Measurements from ENCODE around the gene NCAM1.
"Not testable (repeated sequence)": the region's sequence is repeated elsewhere in the genome, so short reads cannot be mapped to it uniquely, and the experiment has no call there.

The NCAM1 gene

DNA sequence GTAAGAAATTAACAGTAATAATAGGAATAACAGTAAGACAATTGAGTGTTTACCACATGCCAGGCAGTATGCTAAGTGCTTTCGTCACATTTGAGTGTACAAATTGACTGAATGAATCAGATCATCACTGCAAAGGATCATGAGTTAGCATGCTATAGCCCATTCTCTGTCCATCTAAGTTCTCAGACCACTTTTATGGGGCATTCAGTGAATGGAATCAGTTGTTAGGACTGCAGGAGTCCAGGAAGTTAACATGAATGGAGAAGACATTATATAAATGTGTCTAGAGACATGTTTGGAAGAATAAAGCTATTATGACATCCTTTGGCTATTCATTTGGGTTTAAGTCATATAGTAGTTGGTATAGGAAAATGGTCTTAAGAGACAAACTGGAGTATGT lies 59.9 kb downstream of the NCAM1 start:
- TF ChIP-seq GATA1 (IDR thresholded peaks at IDR 0.05; ENCODE audit: low read depth, low read length) (no peak), POLR2A (IDR thresholded peaks at IDR 0.05; ENCODE audit: low read length) (no peak)
- no peak for DNase-seq

DNA sequence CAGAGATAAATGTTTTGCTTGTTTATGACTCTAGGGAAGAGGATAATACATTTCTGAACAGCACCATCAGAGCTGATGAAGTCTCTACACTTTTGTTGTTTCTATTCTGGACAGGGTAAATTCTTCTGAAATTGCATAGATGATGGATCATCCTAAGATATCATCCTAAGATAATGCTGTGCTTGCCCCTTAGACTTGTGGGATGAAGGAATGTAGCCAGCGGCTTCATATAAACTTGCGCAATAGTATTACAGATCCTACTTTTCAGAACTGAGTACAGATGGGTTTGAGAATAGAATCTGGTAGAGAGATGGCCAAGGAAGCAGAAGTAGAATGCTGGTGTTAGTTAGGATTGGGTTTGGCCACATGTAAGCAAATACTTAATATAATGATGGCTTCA lies 61.0 kb downstream of the NCAM1 start:
- no peak for TF ChIP-seq GATA1 (IDR thresholded peaks at IDR 0.05; ENCODE audit: low read depth, low read length)
- no peak for TF ChIP-seq POLR2A (IDR thresholded peaks at IDR 0.05; ENCODE audit: low read length)
- DNase-seq: no peak

DNA sequence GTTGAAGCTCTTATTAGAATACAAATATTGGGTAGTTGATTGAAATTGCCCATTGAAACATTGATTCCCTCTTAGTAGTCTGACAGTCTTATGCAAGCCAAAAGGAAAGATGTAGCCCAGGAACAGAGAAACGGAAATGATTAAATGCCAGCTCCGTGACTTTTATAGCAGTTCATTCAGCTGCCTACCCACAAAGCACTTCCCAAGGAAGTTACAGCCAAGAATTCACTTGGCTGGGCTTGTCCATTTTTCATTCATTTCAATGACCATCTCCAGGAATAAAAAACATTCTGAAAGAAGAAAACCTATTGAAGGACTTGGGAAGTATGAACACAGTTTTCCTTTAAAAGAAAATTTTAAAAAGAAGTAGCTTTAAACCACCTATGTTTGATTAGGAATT lies 62.0 kb downstream of the NCAM1 start:
- TF ChIP-seq GATA1 (IDR thresholded peaks at IDR 0.05; ENCODE audit: low read depth, low read length): no peak
- no peak for TF ChIP-seq POLR2A (IDR thresholded peaks at IDR 0.05; ENCODE audit: low read length)
- DNase-seq: no peak

DNA sequence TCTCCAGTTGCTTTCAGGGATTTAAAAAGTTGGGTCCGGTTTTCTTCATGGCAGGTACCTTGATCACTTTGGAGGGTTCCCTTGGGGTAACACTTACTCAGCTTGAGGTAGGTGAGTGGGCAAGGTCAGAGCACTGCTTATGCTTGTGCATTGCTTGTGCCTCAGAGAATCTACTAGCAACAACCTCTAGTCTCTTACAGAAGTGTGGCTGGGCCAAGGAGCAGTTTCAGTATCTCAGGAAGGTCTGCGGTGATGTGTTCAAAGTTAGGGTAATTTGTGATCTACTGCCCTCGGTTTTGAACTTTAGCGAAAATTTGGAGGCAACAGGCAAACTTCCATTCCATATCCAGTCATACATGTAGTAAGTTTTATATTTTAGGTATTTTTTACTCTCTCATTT lies 62.8 kb downstream of the NCAM1 start:
- TF ChIP-seq GATA1 (IDR thresholded peaks at IDR 0.05; ENCODE audit: low read depth, low read length) (no peak), POLR2A (IDR thresholded peaks at IDR 0.05; ENCODE audit: low read length) (no peak)

DNA sequence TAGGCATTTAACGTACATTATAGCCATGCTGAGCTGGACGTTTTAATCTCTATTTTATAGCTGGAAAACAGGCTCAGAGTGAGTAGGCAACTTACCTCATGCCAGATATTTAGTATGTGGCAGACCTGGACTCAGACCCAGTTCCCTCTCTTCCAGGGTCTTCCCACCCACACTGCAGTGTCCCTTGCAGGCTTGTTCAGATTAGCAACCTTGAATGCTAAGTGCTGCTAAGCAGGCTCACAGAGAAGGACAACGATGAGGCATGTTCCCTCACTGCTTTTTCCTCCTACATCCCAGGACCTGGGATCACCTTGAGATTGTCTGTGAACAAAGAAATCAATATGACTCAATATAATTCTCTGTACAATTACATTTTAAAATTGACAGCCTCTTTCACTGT lies 65.6 kb downstream of the NCAM1 start:
- no peak for TF ChIP-seq GATA1 (IDR thresholded peaks at IDR 0.05; ENCODE audit: low read depth, low read length)
- DNase-seq: no peak

More for the DNA sequence above, 62.8 kb downstream of the NCAM1 start:
- DNase-seq: no peak

DNA sequence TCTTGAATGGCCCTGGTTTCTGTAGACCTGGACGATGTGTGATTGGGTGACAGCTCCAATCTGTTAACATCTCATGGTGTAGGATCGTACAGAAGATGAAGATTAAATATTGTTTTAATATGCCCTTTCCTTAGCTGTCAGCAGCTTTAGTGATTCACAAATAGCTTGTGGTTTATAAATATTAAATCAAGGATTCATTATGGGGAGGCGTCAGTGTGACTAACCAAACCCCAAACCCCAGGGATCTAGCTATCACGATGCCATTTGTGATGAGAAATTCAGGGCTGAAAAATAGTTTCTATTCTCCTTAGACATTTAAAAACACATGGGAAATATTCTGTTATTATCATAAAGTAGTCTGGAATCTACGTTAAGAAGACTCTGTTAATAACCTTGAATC lies 73.4 kb downstream of the NCAM1 start:
- no peak for TF ChIP-seq POLR2A (IDR thresholded peaks at IDR 0.05; ENCODE audit: low read length)
- no peak for DNase-seq

DNA sequence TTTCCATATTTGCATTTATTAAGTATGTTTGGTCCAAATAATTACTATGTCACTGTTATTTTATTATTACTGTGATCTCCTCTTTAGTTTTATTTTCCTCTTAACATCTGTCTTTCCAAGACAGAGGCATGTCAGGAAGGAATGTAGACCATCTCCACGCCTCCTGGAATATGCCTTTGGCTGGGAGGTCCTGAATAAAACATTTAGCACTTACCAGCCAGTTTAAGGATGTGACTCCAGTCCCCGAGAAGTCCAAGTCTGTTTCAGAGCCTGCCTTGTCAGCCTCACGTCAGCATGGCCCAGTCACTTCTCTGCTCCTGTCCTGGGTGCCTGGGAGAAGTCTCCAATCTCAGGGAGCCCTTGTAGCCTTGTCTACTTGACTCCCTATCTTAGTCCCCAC lies 74.5 kb downstream of the NCAM1 start:
- TF ChIP-seq GATA1 (IDR thresholded peaks at IDR 0.05; ENCODE audit: low read depth, low read length): no peak
- no peak for TF ChIP-seq POLR2A (IDR thresholded peaks at IDR 0.05; ENCODE audit: low read length)
- no peak for DNase-seq

DNA sequence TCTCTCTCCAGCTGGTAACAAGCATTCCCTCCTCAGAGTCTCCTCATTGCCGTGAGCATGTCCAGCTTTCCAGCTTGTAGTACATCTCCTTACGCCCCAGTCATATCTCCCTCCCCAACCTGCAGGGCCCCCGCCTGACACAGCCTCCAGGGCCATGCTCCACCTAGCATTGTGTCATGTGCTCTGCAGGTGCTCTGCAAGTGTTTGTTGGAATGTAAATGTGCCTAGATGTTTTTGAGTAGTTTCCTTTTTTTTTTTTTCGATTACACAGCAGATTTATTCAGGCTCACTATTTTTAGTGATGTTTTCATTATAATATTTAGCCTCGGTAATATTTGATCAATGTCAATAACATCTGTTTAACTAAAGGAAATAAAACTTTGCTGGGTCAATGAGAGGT lies 82.5 kb downstream of the NCAM1 start:
- TF ChIP-seq GATA1 (IDR thresholded peaks at IDR 0.05; ENCODE audit: low read depth, low read length) (no peak), POLR2A (IDR thresholded peaks at IDR 0.05; ENCODE audit: low read length) (no peak)
- no peak for DNase-seq

DNA sequence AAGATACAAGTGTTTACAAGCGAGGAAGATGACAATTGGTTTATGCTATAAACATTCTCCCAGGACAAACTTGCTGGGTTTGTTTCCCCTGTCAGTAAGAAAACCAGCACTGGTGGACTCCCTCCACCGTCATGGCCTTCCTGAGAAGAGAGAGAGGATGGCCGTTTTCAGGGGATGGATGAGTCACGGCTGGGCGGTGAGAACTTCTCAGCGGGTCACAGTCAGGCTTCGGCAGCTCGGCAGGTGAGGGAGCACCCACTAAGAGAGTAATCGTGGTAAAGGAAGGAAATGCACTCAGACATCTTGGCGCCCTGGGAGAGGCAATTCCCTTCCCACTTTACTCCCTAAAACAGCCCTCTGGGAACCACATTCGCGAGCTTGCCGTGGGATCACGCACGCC lies 83.9 kb downstream of the NCAM1 start:
- no peak for DNase-seq
- TF ChIP-seq GATA1 (IDR thresholded peaks at IDR 0.05; ENCODE audit: low read depth, low read length) (no peak), POLR2A (IDR thresholded peaks at IDR 0.05; ENCODE audit: low read length) (no peak)

DNA sequence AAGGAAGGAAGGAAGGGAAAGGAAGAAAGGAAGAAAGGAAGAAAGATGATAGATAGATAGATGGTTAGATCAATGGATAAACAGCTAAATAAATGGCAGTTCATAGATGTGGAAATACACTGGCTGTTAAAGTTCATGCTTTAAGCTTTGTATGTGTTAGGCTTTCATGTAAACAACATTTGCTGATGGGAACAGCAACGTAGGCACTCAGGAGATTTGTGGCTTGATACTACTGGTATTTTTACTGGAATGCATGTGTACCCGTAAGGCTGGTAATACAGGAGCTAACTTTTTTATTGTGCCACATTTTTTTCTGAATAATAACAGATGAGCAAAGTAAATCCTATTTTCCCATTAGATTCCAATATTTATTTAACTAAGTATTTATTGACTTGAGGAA lies 85.6 kb downstream of the NCAM1 start:
- no peak for DNase-seq
- TF ChIP-seq GATA1 (IDR thresholded peaks at IDR 0.05; ENCODE audit: low read depth, low read length) (no peak), POLR2A (IDR thresholded peaks at IDR 0.05; ENCODE audit: low read length) (no peak)

DNA sequence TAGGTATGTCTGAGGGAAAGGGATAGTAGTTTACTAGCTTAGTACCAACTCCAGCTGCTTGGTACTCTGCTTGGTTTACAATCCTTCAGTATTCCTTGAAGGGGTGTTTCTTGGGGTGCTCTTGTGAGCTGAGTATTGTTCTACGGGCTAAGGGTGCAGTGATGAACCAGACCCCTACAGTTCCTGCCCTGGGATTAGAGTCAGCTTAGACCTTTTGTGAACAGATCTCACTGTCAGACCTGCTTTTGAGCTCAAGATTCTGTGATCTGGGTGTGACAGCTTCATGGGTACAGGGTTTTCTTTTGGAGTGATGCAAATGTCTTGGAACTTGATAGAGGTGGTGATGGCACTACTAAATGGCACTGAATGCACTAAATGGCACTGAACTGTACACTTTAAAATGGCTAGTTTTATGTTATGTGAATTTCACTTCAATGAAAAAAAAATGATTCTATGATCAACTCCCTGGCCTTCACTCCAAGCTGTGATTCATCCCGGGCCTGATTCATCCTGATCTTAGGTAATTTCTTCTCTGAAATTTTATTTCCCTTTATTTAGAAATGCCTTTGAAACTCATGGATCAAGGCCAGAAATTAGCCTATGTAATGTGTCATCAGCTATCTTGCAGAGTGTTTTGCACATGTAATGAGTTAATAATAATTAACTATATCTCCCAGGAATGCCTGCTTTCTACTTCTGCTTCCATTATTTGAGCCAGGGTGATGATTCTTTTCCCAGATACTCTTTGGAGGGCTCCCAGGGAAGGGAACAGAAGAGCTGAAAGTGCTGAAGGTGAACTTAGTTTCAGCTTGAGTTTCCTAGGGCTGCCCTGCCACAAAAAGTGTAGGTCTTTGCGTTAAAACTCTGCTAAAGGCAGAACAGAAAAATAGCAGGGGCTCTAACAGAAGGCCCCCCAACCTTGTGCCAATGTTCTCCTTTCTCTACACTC lies 87.9 kb downstream of the NCAM1 start:
- no peak for DNase-seq
- TF ChIP-seq GATA1 (IDR thresholded peaks at IDR 0.05; ENCODE audit: low read depth, low read length) (no peak), POLR2A (IDR thresholded peaks at IDR 0.05; ENCODE audit: low read length) (no peak)

DNA sequence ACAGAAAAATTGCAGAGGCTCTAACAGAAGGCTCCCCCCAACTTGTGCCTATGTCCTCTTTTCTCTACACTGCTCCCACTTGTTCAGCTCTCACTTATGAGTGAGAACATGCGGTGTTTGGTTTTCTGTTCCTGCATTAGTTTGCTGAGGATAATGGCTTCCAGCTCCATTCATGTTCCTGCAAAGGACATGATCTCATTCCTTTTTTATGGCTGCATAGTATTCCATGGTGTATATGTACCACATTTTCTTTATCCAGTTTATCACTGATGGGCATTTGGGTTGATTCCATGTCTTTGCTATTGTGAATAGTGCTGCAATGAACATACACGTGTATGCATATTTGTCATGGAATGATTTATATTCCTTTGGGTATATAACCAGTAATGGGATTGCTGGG lies 91.8 kb downstream of the NCAM1 start:
- DNase-seq: not testable (repeated sequence)

DNA sequence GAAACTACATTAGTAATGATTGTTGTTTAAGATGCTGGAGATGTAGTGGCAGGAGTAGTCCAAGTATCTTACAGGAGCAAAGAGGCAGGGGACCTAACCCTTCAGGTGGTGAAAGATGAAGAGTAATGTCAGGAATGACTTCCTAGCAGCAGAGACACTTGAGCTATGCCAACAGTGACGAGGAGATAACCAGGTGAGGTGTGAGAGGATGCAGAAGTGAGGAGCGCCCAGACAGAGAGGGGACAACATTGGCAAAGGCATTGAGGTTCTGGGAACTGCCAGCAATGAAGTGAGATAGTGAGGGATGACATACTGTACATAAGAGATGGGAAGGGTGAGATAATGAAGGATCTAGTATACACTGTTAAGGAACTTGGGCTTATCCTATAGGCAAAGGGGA lies 95.8 kb downstream of the NCAM1 start:
- TF ChIP-seq GATA1 (IDR thresholded peaks at IDR 0.05; ENCODE audit: low read depth, low read length) (no peak), POLR2A (IDR thresholded peaks at IDR 0.05; ENCODE audit: low read length) (no peak)
- DNase-seq: no peak

DNA sequence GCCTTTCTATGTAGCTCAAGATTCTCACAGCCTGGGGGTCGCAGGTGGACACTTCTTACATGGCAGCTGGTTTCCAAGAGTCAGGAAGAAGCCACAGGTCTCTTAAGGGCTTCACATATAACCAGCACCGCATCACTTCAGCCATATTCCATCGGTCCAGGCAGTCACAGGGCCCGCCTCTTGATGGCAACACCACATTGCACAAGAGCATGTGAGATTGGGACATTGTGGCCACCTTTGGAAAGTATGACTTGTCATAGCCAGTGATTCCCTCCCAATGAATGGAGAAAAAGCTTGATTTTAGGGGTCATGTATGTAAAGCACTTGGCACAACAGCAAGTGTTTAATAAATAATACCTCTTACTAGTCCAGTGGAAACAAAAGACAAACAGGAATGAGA lies 98.3 kb downstream of the NCAM1 start:
- no peak for DNase-seq
- TF ChIP-seq POLR2A (IDR thresholded peaks at IDR 0.05; ENCODE audit: low read length): no peak
- no peak for TF ChIP-seq GATA1 (IDR thresholded peaks at IDR 0.05; ENCODE audit: low read depth, low read length)

DNA sequence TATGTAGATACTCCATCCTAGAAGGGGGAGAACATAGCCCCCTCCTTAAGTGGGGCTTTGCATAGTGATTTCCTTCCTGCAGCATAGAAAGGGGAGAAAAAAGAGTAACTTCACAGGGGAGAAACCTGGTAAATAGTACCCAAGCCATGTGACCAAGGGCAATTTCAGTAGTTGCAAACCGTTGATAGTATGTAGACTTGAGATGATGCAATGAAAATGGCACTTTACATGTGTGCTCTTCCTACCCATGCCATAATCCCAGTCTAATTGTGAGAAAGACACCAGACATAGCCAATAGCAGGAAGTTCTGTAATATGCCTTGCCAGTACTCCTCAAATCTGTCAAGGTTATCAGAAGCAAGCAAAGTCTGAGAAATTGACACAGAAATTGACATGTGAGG lies 104.1 kb downstream of the NCAM1 start:
- no peak for DNase-seq
- no peak for TF ChIP-seq GATA1 (IDR thresholded peaks at IDR 0.05; ENCODE audit: low read depth, low read length)
- no peak for TF ChIP-seq POLR2A (IDR thresholded peaks at IDR 0.05; ENCODE audit: low read length)
